ENCODE measurements around the gene PRICKLE2. TPM values are rescaled to one million over a fixed set of nuclear protein-coding genes. Genes with fewer than 3 reads are reported as not detected.
A peak's percentile ranks its signal among the peaks of the same experiment; 100 is the strongest.

PRICKLE2 gene
- total RNA-seq, 2 experiments from 2014 or later: not detected

- H3K9me3 Mint-ChIP-seq (ENCODE audit: low read depth): no peaks in the 10 kb centered on the region
- ChIA-PET POLR2A (no interaction called here), CTCF (no interaction called here)
- H3K4me3 Mint-ChIP-seq: no peak overlapping the region
- intact Hi-C loops (cut with DNase I, micrococcal nuclease): loop anchor here in 1 of 2 experiments (1.0 kb wide), 1 partner anchor 33 kb away; no protein-coding TSS in a partner anchor
- ATAC-seq (peak; percentile 70), DNase-seq (peak; percentile 16)
- no peaks in the 10 kb centered on the region for H3K36me3 Mint-ChIP-seq (ENCODE audit: low read depth)
- peaks cover 40% of the 10 kb centered on the region for H3K27me3 Mint-ChIP-seq
- peaks cover 13% of the 10 kb centered on the region for H3K4me1 Mint-ChIP-seq
- no peak overlapping the region for H3K27ac Mint-ChIP-seq
Observed at GRCh38 chr3:64048631-64049061, 176.6 kb downstream of the PRICKLE2 start.

GRCh38 chr3:64047787-64048186, 177.5 kb downstream of the PRICKLE2 start:
- Mint-ChIP-seq H3K4me3 (no peak overlapping the region), H3K9me3 (ENCODE audit: low read depth) (no peaks in the 10 kb centered on the region), H3K36me3 (ENCODE audit: low read depth) (no peaks in the 10 kb centered on the region), H3K27me3 (peaks cover 43% of the 10 kb centered on the region), H3K4me1 (peaks cover 13% of the 10 kb centered on the region), H3K27ac (no peak overlapping the region)
- ChIA-PET CTCF (no interaction called here), POLR2A (no interaction called here)
- intact Hi-C loops (cut with DNase I, micrococcal nuclease): no loop called here
- ATAC-seq (no peak), DNase-seq (no peak)

GRCh38 chr3:64046996-64047594, 178.2 kb downstream of the PRICKLE2 start:
- intact Hi-C loops (cut with DNase I, micrococcal nuclease): no loop called here
- ChIA-PET CTCF (interaction anchor here (1.1 kb wide), 1 partner anchor 16 kb away, joined by 4 read pairs; no protein-coding TSS in a partner anchor), POLR2A (no interaction called here)
- Mint-ChIP-seq H3K36me3 (ENCODE audit: low read depth) (no peaks in the 10 kb centered on the region), H3K27ac (no peak overlapping the region), H3K4me1 (peaks cover 13% of the 10 kb centered on the region), H3K9me3 (ENCODE audit: low read depth) (no peaks in the 10 kb centered on the region), H3K4me3 (no peak overlapping the region), H3K27me3 (peaks cover 44% of the 10 kb centered on the region)
- ATAC-seq (no peak), DNase-seq (no peak)

GRCh38 chr3:64046592-64046991, 178.7 kb downstream of the PRICKLE2 start:
- no peaks in the 10 kb centered on the region for H3K9me3 Mint-ChIP-seq (ENCODE audit: low read depth)
- H3K4me1 Mint-ChIP-seq: peaks cover 13% of the 10 kb centered on the region
- H3K36me3 Mint-ChIP-seq (ENCODE audit: low read depth): no peaks in the 10 kb centered on the region
- ChIA-PET POLR2A (no interaction called here), CTCF (interaction anchor here (1.1 kb wide), 1 partner anchor 15 kb away, joined by 4 read pairs; no protein-coding TSS in a partner anchor)
- no peak overlapping the region for H3K4me3 Mint-ChIP-seq
- intact Hi-C loops (cut with DNase I, micrococcal nuclease): no loop called here
- peaks cover 46% of the 10 kb centered on the region for H3K27me3 Mint-ChIP-seq
- no peak overlapping the region for H3K27ac Mint-ChIP-seq
- no peak for DNase-seq
- no peak for ATAC-seq

GRCh38 chr3:64042952-64043351, 182.3 kb downstream of the PRICKLE2 start:
- H3K9me3 Mint-ChIP-seq (ENCODE audit: low read depth): no peaks in the 10 kb centered on the region
- H3K36me3 Mint-ChIP-seq (ENCODE audit: low read depth): no peaks in the 10 kb centered on the region
- no peak for DNase-seq
- H3K4me3 Mint-ChIP-seq: no peak overlapping the region
- intact Hi-C loops (cut with DNase I, micrococcal nuclease): no loop called here
- POLR2A ChIA-PET: no interaction called here
- no peaks in the 10 kb centered on the region for H3K4me1 Mint-ChIP-seq
- no peak for ATAC-seq
- peaks cover 32% of the 10 kb centered on the region for H3K27me3 Mint-ChIP-seq
- CTCF ChIA-PET: interaction anchor here (0.6 to 0.7 kb wide), 2 partner anchors 13 to 41 kb away, joined by 3 read pairs; no protein-coding TSS in a partner anchor
- H3K27ac Mint-ChIP-seq: no peak overlapping the region

Other genes starting within 250 kb of the PRICKLE2 start
- 100 to 1,000 TPM; 109 to 117 TPM for gene PSMD6, start 202.0 kb downstream of the PRICKLE2 start, total RNA-seq